Stimulated activated naive B cell treated with anti-CD40 and anti-IgM and Interleukin-4, amounts not matched to agents 10 μg/mL and 1 μg/mL and 100 μg/mL, for 72 hours (primary cell): ENCODE data around the gene CNNM2.

ENCODE experiments used
- ATAC-seq, 2 donors: fragments of 150-1000 bp; cut with Tn5 transposase; replicated peaks; 2 replicates each; pipeline ENCODE4 v1.10.0; 2021; ENCODE audit warnings: moderate library complexity in 1 of 2
- DNase-seq: peaks from one replicate; pipeline ENCODE4 v3.0.0; 2021
- H3K27ac Mint-ChIP-seq: one replicate; pipeline ENCODE4 v1.8.0; 2022; ENCODE audit warnings: mild to moderate bottlenecking, mixed read lengths
- H3K27me3 Mint-ChIP-seq, 2 donors: one replicate each; pipeline ENCODE4 v1.8.0; 2022; ENCODE audit warnings: mixed read lengths in 2 of 2
- H3K36me3 Mint-ChIP-seq, 2 donors: one replicate each; pipeline ENCODE4 v1.8.0; 2022; ENCODE audit warnings: mixed read lengths in 2 of 2, mild to moderate bottlenecking in 1 of 2
- H3K4me1 Mint-ChIP-seq, 2 donors: one replicate each; pipeline ENCODE4 v1.8.0; 2022; ENCODE audit warnings: mixed read lengths in 2 of 2, mild to moderate bottlenecking in 1 of 2
- H3K4me3 Mint-ChIP-seq, 2 donors: one replicate each; pipeline ENCODE4 v1.8.0; 2022; ENCODE audit warnings: mild to moderate bottlenecking in 2 of 2, mixed read lengths in 2 of 2, moderate library complexity in 1 of 2
- H3K9me3 Mint-ChIP-seq, 2 donors: one replicate each; pipeline ENCODE4 v1.8.0; 2022; ENCODE audit warnings: mixed read lengths in 2 of 2, mild to moderate bottlenecking in 1 of 2

CNNM2 gene

DNA sequence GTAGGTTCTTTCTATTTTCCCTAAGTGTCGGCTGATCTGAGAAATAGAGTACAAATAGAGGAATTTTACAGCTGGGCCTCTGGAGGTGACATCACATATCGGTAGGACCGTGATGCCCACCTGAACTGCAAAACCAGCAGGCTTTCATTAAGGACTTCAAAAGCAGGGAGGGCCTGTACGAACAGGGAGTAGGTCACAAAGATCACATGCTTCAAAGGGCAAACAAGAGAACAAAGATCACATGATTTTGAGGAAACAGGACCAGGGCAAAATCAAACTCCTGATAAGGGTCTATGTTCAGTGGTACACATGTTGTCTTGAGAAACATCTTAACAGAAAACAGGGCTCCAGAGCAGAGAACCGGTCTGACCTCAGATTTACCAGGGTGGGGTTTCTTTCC, 88.9 kb downstream of the CNNM2 start:
- Mint-ChIP-seq H3K4me1 (no peaks in the 10 kb centered on the region), H3K27ac (no peak overlapping the region), H3K4me3 (no peak overlapping the region), H3K36me3 (peaks cover 3 to 7% of the 10 kb centered on the region in 2 donors), H3K27me3 (no peaks in the 10 kb centered on the region), H3K9me3 (peaks cover 4 to 5% of the 10 kb centered on the region in 2 donors)
- DNase-seq, result no peak
- ATAC-seq, result no peak

DNA sequence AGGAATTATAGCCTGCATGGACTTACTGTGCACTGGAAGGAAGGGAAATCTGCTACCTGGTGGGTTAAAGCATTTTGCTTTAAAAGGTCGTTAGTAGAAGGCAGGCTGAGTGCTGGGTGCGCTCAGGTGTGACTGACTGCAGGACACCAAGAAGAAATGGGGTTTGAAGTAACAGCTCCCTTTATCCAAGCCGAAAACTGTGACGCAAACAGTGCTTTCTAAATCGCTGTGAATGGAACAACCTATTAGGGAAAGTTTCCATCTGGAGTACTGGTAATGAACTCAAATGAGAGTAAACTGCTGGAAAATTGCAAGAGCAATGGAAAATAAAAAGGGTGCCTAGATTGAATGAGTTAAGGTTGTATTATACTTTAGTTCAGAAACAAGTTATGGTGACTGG, 95.3 kb downstream of the CNNM2 start:
- Mint-ChIP-seq H3K9me3 (no peaks in the 10 kb centered on the region), H3K4me3 (no peak overlapping the region), H3K27me3 (no peaks in the 10 kb centered on the region), H3K36me3 (no peaks in the 10 kb centered on the region), H3K4me1 (peaks cover 2 to 7% of the 10 kb centered on the region in 2 donors), H3K27ac (no peak overlapping the region)
- ATAC-seq (no peak), DNase-seq (no peak)

DNA sequence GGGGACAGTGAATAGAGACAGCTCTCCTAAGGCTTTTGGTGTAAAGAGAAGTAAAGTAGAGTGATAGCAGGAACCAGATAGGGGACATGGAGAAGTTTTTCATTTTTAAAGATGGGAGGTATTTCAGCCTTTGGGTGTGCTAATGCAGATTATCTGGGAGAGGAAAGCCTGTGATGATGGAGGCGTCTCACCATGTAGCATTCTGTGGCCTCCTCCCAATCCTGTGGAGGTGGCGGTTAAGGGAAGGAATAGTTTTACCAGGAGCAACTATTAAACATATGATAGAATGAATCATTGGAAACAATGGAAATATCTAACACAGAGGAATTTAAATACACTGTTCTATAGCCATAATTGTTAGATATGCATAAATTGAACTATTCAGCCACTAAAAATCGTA, 101.3 kb downstream of the CNNM2 start:
- H3K9me3 Mint-ChIP-seq, result no peaks in the 10 kb centered on the region
- no peaks in the 10 kb centered on the region for H3K27me3 Mint-ChIP-seq
- no peaks in the 10 kb centered on the region for H3K36me3 Mint-ChIP-seq
- no peak overlapping the region for H3K27ac Mint-ChIP-seq
- peaks cover 2 to 7% of the 10 kb centered on the region in 2 donors for H3K4me1 Mint-ChIP-seq
- H3K4me3 Mint-ChIP-seq, result no peak overlapping the region
- DNase-seq (no peak), ATAC-seq (no peak)

DNA sequence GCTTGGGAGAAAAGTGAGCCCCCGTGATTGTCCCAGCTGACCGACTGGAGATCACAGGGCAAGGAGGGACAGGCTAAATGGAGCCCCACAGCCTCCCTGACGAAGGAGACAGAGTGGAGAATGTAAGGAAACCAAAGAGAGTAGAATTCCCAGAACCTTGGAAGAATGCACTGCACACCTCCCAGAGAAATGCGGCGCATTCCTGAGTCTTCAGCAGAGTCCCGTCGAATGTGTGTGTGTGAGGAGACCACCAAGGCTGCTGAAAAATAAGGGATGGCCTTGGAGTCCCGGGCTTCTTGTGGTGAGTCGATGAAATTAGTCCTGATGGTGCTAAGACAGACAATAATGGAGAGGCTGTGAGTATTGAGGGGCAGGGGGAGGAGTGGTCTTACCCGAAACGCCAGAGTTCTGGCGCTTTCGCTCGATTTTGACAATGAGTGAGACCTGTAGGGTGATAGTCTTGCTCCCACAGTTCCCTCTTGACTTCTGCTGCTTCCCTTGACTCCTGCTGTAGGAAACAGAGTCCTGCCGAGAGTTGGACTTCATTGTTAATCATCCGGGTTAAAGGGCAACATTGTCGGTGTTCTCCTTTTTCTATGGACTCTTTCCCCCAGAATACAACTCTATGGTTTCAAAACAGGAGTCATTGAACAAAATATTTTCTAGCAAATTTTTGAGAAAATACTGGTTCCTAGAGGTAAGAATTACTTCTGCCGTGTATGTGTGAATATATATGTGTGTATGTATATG, 103.2 kb downstream of the CNNM2 start:
- peaks cover 2 to 7% of the 10 kb centered on the region in 2 donors for H3K4me1 Mint-ChIP-seq
- DNase-seq, result no peak
- H3K36me3 Mint-ChIP-seq, result no peaks in the 10 kb centered on the region
- H3K9me3 Mint-ChIP-seq, result no peaks in the 10 kb centered on the region
- H3K27ac Mint-ChIP-seq, result no peak overlapping the region
- no peak for ATAC-seq
- no peaks in the 10 kb centered on the region for H3K27me3 Mint-ChIP-seq
- no peak overlapping the region for H3K4me3 Mint-ChIP-seq

DNA sequence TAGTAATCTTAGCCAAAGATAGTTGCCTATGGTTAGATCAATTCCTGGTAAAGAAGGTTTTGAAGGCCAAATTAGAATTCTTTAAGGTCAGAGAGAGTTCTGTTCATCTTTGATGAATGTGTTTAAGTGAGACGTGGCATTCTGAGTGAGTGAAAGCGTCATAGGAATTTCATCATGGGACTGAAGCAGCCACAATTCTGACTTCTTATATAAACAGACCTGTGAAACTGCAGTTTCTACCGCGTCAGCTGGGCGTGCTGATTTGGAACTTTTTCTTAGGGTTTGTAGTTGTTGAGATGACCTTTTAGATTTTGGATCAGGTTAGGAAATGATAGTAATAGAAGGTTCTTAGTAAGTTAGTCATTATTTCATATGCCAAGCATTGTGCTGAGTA, 103.8 kb downstream of the CNNM2 start:
- ATAC-seq, result no peak
- Mint-ChIP-seq H3K36me3 (no peaks in the 10 kb centered on the region), H3K27ac (no peak overlapping the region), H3K4me1 (peaks cover 0 to 2% of the 10 kb centered on the region in 2 donors), H3K27me3 (no peaks in the 10 kb centered on the region), H3K4me3 (no peak overlapping the region), H3K9me3 (no peaks in the 10 kb centered on the region)
- DNase-seq, result no peak

DNA sequence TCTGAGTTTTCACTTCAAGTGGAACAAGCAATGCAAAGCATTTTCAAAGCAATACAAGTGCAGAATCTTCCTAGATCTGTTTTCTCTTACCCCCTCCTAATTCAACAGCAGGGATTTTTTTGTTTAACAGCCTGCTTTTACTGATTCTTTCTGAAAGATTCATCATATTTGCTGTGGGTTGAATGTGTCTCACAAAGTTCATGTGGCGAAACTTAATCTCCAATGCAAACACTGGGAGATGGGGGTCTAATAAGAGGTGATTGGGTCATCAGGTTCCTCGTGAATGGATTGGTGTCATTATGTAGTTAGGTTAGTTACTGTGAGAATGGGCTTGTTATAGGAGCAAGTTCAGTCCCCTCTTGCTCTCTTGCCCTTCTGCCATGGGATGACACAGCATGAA, 107.6 kb downstream of the CNNM2 start:
- H3K4me1 Mint-ChIP-seq, result no peaks in the 10 kb centered on the region
- H3K27ac Mint-ChIP-seq, result no peak overlapping the region

DNA sequence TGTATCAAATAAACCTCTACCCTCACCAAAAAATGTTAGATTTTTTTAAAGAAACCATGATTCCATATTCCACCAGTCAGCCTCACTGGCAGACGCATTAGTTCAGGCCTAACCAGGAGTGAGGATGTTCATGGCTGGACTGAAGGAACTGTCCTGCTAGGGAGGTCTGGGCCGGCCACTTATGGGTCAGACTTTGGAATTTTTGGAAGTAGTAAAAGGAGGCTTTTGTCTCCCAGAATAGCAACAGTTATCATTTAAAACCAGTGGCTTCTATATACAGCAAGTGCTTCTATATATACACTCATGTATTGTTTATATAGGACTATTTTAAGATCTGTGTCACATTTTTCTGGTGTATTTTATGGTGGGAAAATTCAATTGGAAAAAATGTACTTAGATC, 120.5 kb downstream of the CNNM2 start:
- Mint-ChIP-seq H3K4me1 (peaks cover 0 to 8% of the 10 kb centered on the region in 2 donors), H3K9me3 (no peaks in the 10 kb centered on the region), H3K27me3 (no peaks in the 10 kb centered on the region), H3K36me3 (peaks cover 0 to 1% of the 10 kb centered on the region in 2 donors), H3K4me3 (no peak overlapping the region), H3K27ac (no peak overlapping the region)
- ATAC-seq (no peak), DNase-seq (no peak)

More for the DNA sequence above, 107.6 kb downstream of the CNNM2 start:
- Mint-ChIP-seq H3K36me3 (no peaks in the 10 kb centered on the region), H3K27me3 (no peaks in the 10 kb centered on the region), H3K4me3 (no peak overlapping the region), H3K9me3 (no peaks in the 10 kb centered on the region)
- DNase-seq, result no peak
- ATAC-seq, result no peak

DNA sequence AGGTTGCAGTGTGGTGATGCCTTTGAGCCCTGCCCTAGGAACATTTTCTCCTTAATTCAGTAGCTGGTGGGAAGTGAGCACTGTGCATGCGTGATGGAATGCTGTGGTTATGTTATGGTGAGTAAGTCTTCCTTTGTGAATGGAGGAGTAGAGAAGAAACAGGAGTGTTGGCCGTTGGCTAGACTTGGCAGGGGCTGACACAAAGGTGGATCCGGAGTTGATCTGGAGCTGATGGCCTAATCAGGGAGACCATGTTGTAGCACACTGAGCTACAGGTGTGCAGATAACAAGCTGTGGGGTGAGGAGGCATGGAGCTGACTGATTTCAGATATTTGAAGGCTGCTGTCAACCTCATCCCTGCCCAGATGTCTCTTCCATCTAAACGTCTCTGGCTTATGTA, 122.3 kb downstream of the CNNM2 start:
- peaks cover 0 to 8% of the 10 kb centered on the region in 2 donors for H3K4me1 Mint-ChIP-seq
- DNase-seq (no peak), ATAC-seq (no peak)
- no peaks in the 10 kb centered on the region for H3K36me3 Mint-ChIP-seq
- no peak overlapping the region for H3K27ac Mint-ChIP-seq
- no peaks in the 10 kb centered on the region for H3K27me3 Mint-ChIP-seq
- no peak overlapping the region for H3K4me3 Mint-ChIP-seq
- H3K9me3 Mint-ChIP-seq, result no peaks in the 10 kb centered on the region

DNA sequence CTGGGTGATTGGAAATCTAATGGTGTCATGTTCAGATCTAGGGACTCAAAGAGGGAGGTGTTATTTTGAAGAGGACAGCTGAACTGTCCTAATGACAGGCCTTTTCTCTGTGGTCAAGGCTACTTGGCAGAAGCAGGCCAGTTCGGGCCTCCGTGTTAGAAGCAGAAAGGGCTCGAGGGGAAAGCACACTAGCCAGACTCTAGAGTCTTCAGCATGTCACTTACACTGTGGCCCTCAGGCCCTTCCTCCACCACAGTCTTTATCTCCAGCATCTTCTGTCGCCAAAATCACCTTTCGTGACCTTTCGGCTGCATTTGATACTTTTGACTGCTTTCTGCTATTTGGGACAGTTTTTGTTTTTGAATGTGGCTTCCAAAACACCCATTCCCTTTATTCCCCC, 123.3 kb downstream of the CNNM2 start:
- Mint-ChIP-seq H3K36me3 (no peaks in the 10 kb centered on the region), H3K27me3 (no peaks in the 10 kb centered on the region), H3K4me3 (no peak overlapping the region), H3K4me1 (peaks cover 0 to 8% of the 10 kb centered on the region in 2 donors), H3K9me3 (no peaks in the 10 kb centered on the region), H3K27ac (no peak overlapping the region)
- DNase-seq, result no peak
- no peak for ATAC-seq

DNA sequence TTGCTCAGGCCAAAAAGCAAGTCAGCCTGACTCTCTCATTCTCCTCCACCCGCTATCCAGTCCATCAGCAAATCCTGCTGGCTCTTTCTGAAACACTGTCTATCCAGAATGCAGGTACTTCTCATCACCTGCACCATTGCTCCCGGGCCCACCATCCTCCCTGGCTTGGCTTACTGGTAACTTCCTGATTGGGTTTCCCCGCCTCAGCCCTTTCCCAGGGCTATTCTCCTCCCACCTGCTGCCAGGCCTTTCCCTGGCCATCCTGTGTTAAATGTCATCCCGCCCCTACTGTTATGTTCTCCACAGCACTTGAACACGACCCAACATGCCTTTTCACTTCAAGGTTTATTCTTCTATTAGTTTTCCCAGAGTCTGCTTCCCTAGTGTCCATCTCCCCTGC, 124.0 kb downstream of the CNNM2 start:
- no peaks in the 10 kb centered on the region for H3K9me3 Mint-ChIP-seq

DNA sequence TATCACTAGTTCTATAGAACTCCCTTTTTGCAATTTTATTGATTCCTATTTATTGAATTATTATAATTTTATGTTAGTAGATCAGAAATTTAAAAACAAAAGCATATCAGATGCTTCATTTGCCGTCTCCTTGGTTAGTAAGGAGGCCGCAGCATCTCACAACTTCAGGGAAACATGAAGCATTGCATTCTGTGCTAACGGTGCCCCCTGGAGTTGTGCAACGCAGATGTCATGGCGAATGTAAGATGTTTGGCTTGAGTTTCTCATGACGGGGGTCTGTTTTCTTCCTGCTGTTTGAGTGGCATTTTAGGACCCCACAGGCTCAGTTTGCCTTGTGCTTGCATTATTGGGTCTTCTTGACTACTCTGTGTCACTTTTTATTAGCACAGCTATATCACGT, 124.8 kb downstream of the CNNM2 start:
- no peaks in the 10 kb centered on the region for H3K36me3 Mint-ChIP-seq
- no peaks in the 10 kb centered on the region for H3K9me3 Mint-ChIP-seq
- no peaks in the 10 kb centered on the region for H3K27me3 Mint-ChIP-seq
- DNase-seq, result no peak
- peaks cover 0 to 8% of the 10 kb centered on the region in 2 donors for H3K4me1 Mint-ChIP-seq
- no peak overlapping the region for H3K4me3 Mint-ChIP-seq
- no peak overlapping the region for H3K27ac Mint-ChIP-seq
- no peak for ATAC-seq

More for the DNA sequence above, 124.0 kb downstream of the CNNM2 start:
- ATAC-seq (no peak), DNase-seq (no peak)
- no peak overlapping the region for H3K4me3 Mint-ChIP-seq
- peaks cover 0 to 8% of the 10 kb centered on the region in 2 donors for H3K4me1 Mint-ChIP-seq
- no peak overlapping the region for H3K27ac Mint-ChIP-seq
- H3K27me3 Mint-ChIP-seq, result no peaks in the 10 kb centered on the region
- H3K36me3 Mint-ChIP-seq, result no peaks in the 10 kb centered on the region

DNA sequence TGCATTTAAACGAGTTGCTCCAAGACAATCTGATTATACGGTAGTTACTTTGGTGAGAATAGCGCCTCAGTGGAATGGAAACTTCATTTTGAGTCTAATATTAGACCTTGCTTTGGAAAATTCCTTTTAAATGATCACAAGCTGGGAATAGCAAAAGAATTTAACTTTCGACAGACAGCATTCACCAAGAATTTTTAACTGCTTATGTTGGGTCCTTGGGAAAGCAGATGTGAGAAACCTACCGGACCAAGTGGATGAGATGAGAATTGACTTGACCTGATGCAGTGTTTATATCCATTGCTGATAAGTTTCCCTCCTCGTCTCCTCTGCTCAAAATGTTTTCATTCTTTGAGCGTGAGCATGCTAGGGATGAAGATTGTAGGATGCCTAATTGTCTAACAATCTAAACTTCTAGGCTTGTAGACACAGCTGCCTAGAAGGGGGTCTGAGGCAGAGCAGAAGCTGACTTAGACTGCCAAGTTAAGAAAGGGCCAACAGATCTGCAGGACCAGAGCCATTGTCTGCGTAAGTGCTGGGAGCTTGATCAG, 126.9 kb downstream of the CNNM2 start:
- Mint-ChIP-seq H3K4me3 (no peak overlapping the region), H3K9me3 (no peaks in the 10 kb centered on the region), H3K27me3 (no peaks in the 10 kb centered on the region), H3K4me1 (peaks cover 0 to 8% of the 10 kb centered on the region in 2 donors), H3K27ac (no peak overlapping the region), H3K36me3 (peaks cover 0 to 2% of the 10 kb centered on the region in 2 donors)
- no peak for ATAC-seq
- DNase-seq, result no peak

DNA sequence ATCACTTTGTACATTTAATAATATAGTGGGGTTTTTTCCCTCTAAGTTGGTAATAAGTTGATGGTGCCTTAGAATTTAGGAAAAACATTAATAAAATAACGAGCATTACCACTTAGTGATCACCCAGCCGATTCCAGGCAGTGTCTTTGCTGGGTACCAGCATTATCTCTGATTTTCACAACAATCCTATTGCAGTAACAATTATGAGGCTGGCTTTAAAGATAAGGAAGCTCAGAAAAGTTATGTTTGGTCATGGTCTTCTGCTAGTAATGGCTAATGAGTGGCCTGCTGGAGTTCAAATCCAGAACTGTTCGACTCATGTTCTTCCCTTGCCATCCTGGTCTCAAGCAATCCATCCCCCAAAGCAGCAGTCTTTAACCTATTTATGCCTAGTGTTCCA, 127.9 kb downstream of the CNNM2 start:
- Mint-ChIP-seq H3K9me3 (no peaks in the 10 kb centered on the region), H3K27me3 (no peaks in the 10 kb centered on the region), H3K4me1 (peaks cover 0 to 8% of the 10 kb centered on the region in 2 donors), H3K27ac (no peak overlapping the region), H3K36me3 (peaks cover 5% of the 10 kb centered on the region in 2 donors), H3K4me3 (no peak overlapping the region)
- DNase-seq (no peak), ATAC-seq (no peak)

DNA sequence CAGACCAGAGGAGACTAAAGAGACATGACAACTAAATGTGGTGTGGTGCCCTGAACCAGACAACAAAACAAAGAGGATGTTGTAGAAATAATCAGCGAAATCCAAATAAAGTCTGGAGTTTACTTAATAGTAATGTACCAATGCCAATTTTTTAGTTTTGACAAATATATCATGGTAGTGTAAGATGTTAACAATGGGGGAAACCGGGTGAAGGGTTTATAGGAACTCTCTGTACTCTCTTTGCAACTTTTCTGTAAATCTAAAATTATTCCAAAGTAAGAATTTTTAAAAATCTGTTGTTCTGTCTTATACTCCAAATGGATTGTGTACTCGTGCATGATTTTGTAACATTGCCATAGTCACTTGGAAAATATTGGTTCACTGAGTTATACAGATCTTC, 129.3 kb downstream of the CNNM2 start:
- H3K4me3 Mint-ChIP-seq, result no peak overlapping the region
- peaks cover 0 to under 1% of the 10 kb centered on the region in 2 donors for H3K4me1 Mint-ChIP-seq
- no peaks in the 10 kb centered on the region for H3K27me3 Mint-ChIP-seq
- H3K36me3 Mint-ChIP-seq, result peaks cover 5% of the 10 kb centered on the region in 2 donors
- H3K9me3 Mint-ChIP-seq, result no peaks in the 10 kb centered on the region
- ATAC-seq (no peak), DNase-seq (no peak)
- no peak overlapping the region for H3K27ac Mint-ChIP-seq

DNA sequence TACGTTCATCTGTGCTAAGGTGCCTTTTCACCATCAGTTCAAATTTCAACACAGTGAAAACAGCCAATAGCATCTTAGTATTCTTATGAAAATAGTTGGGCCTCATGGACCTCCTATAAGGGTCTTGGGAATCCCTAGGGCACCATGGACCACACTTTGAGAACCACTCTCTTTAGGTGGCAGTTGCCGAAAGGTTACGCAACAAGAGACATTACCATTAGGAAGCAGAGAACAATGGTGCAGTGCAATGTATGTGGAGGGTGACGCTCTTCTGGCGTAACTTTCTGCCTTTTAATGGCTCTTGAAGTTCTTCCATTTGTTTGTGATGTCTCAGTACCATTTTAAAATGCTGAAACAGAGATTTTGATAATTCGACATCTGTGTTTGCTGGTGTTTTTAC, 131.1 kb downstream of the CNNM2 start:
- no peak overlapping the region for H3K27ac Mint-ChIP-seq
- DNase-seq (no peak), ATAC-seq (no peak)
- H3K4me3 Mint-ChIP-seq, result no peak overlapping the region
- H3K9me3 Mint-ChIP-seq, result no peaks in the 10 kb centered on the region
- peaks cover 7 to 8% of the 10 kb centered on the region in 2 donors for H3K4me1 Mint-ChIP-seq
- no peaks in the 10 kb centered on the region for H3K27me3 Mint-ChIP-seq
- peaks cover 5% of the 10 kb centered on the region in 2 donors for H3K36me3 Mint-ChIP-seq
